LHCN-M2 (cell line): ENCODE measurements around the gene STAT1. TPM values are rescaled to one million over a fixed set of nuclear protein-coding genes. Genes with fewer than 3 reads are reported as not detected.

ENCODE experiments used
- total RNA-seq: library from RNA; depleted of rRNA; stranded (reverse); fragments of >200 nt; gene quantifications from 2 replicates; pipeline ENCODE4 v1.2.3, GENCODE V29; 2014; rRNA removed

STAT1 gene
- total RNA-seq, 1 experiment from 2014 or later: 94.9 TPM

Other genes starting within 250 kb of the STAT1 start
- 139 and 145 TPM in 2 replicates for gene GLS, start 133.3 kb downstream of the STAT1 start, total RNA-seq
- 0.13 and 0.75 TPM in 2 replicates for gene STAT4, start 136.8 kb upstream of the STAT1 start, total RNA-seq
- 108 and 117 TPM in 2 replicates for gene MYO1B, start 231.2 kb upstream of the STAT1 start, total RNA-seq